Fibroblast of gingiva (primary cell): ENCODE results near the gene CDCA7L.

Source experiments
- DNase-seq: peaks from one replicate; pipeline ENCODE4 v3.0.0-alpha.2; 2011; ENCODE audit warnings: low read depth

The CDCA7L gene

GRCh38 chr7:21945454-21946221 lies at the start of gene CDCA7L:
TSS of gene CDCA7L (minus strand) at chr7:21945899. CDS start at chr7:21945804, 95 bp downstream.
- peak; percentile 69 for DNase-seq

GRCh38 chr7:21986096-21986495 lies 40.4 kb upstream of the CDCA7L start:
- DNase-seq: no peak

GRCh38 chr7:21984042-21984441 lies 38.3 kb upstream of the CDCA7L start:
- DNase-seq: no peak

GRCh38 chr7:21983056-21983455 lies 37.4 kb upstream of the CDCA7L start:
- DNase-seq: no peak

- no peak for DNase-seq
These were observed 35.8 kb upstream of the CDCA7L start for GRCh38 chr7:21981524-21981923.

- DNase-seq: no peak
These were observed 35.3 kb upstream of the CDCA7L start for GRCh38 chr7:21980926-21981500.

- no peak for DNase-seq
These were observed 26.7 kb upstream of the CDCA7L start for GRCh38 chr7:21972397-21972784.

- DNase-seq: no peak
These were observed 26.2 kb upstream of the CDCA7L start for GRCh38 chr7:21971780-21972396.

- DNase-seq: no peak
These were observed 24.1 kb upstream of the CDCA7L start for GRCh38 chr7:21969822-21970221.

- DNase-seq: no peak
These were observed 21.9 kb upstream of the CDCA7L start for GRCh38 chr7:21967598-21968003.

- no peak for DNase-seq
These were observed 20.6 kb upstream of the CDCA7L start for GRCh38 chr7:21966271-21966670.

GRCh38 chr7:21965291-21965690 lies 19.6 kb upstream of the CDCA7L start:
- DNase-seq: no peak

GRCh38 chr7:21962677-21963076 lies 17.0 kb upstream of the CDCA7L start:
- no peak for DNase-seq

- peak; percentile 53 for DNase-seq
These were observed 15.2 kb upstream of the CDCA7L start for GRCh38 chr7:21960922-21961321.

- DNase-seq: no peak
These were observed 13.7 kb upstream of the CDCA7L start for GRCh38 chr7:21959387-21959776.

- no peak for DNase-seq
These were observed 8.1 kb upstream of the CDCA7L start for GRCh38 chr7:21953781-21954180.

- no peak for DNase-seq
These were observed 3.3 kb upstream of the CDCA7L start for GRCh38 chr7:21948887-21949540.

- no peak for DNase-seq
These were observed 2.7 kb upstream of the CDCA7L start for GRCh38 chr7:21948364-21948763.

GRCh38 chr7:21947946-21948345 lies 2.2 kb upstream of the CDCA7L start:
- DNase-seq: peak; percentile 29

- no peak for DNase-seq
These were observed 1.4 kb upstream of the CDCA7L start for GRCh38 chr7:21947056-21947455.

- DNase-seq: no peak
These were observed 567 bp upstream of the CDCA7L start for GRCh38 chr7:21946222-21946709.

- DNase-seq: no peak
These were observed 864 bp downstream of the CDCA7L start for GRCh38 chr7:21944616-21945453.
